Hepatic stellate cell (primary cell): ENCODE measurements around the gene PRRX1.

Source experiments
- DNase-seq: peaks from one replicate; pipeline ENCODE4 v3.0.0; 2011; ENCODE audit warnings: low spot score

Gene PRRX1

GRCh38 chr1:170723518-170723917 lies 59.6 kb downstream of the PRRX1 start:
- no peak for DNase-seq

- no peak for DNase-seq
Measured at GRCh38 chr1:170725326-170725725, 61.4 kb downstream of the PRRX1 start.

GRCh38 chr1:170727963-170728362 lies 64.0 kb downstream of the PRRX1 start:
- no peak for DNase-seq

- no peak for DNase-seq
Measured at GRCh38 chr1:170729225-170730002, 65.5 kb downstream of the PRRX1 start.

DNA sequence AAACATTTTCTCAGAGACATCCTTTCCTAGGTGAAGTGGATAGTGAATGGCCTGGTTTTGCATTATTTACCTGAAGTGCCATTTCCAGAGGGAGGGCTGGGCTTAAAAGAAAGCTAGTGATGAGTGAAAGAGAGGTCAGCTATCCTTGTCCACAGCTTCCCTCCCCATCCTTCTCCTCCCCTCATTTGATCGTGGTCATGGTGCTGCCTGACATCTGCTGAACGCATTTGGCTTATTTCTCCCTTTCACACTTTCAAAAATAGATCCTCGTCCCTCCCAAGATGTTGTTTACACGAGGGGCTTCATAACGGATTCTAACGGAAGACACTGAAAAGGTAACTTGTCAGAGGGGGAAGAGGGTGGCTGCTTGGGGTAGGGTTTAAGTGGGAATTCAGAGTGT lies 66.1 kb downstream of the PRRX1 start:
- DNase-seq = no peak

DNA sequence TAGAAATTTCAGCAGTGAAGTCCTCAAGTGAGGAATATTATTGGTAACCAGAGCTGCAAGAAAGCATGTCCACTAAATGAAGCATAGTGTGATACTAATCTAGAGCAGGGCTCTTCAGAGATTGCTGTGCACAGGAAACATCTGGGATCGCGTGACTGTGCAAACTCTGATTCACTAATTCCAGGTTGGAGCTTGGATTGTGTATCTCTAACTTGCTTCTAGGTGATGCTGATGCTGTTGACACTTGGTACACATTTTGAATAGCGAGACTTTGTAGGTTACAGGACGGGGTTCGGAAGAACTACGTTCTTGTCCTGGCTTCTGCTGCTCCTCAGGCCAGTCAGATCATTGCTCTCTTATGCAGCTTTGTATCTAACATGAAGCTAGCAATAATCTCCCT lies 66.5 kb downstream of the PRRX1 start:
- no peak for DNase-seq

- no peak for DNase-seq
Measured at GRCh38 chr1:170731566-170732251, 67.8 kb downstream of the PRRX1 start.

DNA sequence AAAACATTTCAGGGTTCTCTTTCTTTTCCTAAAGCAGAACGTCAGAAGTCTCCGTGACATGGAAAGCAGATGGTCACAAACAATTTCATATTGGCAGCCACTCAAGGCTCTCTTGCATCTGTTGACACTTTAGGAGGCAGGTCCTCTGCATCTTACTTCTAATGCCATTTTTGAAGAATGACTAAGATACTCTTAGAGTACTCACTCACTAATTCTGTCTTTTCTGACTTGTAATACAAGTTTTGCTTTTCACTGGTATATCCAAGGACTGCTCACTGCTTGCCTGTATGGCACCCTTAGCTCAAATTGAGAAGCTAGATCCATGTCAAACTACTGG lies 68.3 kb downstream of the PRRX1 start:
- peak; percentile 14 for DNase-seq

- DNase-seq = peak; percentile 24
Measured at GRCh38 chr1:170734412-170735175, 70.7 kb downstream of the PRRX1 start.

GRCh38 chr1:170735366-170736263 lies 71.7 kb downstream of the PRRX1 start:
- DNase-seq = no peak

DNA sequence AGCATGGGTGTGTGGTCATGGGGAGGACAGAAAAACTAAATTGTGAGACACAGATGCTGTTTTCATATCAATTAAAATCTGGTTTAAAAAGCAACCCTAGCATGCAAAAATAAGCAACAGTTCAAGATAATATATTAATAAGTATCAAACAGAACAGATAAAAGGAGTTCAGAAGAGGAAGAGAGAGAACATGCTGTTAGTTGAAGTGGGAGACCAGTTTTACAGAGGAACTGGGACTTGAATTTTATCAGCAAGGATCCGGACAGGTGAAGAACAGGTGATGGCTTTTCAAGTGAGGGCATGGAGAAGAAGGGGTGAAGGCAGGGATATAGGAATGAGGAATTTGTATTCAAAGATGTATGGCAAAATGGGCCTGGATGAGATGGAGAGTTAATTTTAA lies 75.9 kb downstream of the PRRX1 start:
- no peak for DNase-seq

GRCh38 chr1:170741678-170742077 lies 77.7 kb downstream of the PRRX1 start:
- DNase-seq = no peak

DNA sequence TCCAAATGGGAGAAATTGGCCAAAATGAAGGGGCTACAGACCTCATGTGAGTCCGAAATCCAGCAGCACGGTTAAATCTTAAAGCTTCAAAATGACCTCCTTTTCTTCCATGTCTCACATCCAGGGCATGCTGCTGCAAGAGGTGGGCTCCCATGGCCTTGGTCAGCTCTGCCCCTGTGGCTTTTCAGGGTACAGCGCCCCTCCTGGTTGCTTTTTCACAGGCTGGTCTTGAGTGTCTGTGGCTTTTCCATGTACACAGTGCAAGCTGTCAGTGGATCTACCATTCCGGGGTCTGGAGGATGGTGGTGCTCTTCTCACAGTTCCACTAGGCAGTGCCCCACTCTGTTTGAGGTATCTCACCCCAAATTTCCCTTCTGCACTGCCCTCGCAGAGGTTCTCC lies 78.7 kb downstream of the PRRX1 start:
- DNase-seq = no peak

DNA sequence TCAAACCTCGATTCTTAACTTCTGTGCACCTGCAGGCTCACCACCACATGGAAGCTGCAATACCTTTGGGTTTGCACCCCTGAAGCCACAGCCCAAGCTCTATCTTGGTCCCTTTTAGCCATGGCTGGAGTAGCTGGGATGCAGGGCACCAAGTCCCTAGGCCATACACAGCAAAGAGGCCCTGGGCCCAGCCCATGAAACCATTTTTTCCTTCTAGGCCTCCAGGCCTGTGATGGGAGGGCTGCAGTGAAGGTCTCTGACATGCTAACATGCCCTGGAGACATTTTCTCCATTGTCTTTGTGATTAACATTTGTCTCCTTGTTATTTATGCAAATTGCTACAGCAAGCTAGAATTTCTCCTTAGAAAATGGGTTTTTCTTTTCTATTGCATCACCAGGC lies 79.2 kb downstream of the PRRX1 start:
- no peak for DNase-seq

DNA sequence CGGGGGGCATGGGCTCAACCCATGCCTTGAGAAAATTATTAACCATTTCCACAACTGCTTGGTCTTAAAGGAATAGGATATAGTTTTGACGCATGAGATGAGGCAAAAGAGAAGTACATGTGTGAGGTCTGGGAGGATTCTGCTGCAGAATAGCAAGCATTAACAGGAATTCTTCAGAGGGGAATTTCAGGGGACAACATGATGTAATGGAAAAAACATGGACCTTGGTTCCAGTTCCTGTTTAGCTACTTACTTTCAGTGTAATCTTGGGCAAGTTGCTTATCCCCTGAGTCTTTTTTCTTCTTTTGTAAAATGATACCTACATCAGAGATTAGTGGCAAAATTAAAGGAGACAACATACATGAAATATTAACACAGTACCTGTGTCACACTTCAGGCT lies 85.6 kb downstream of the PRRX1 start:
- DNase-seq = no peak

- DNase-seq = no peak
Measured at GRCh38 chr1:170749959-170750358, 86.0 kb downstream of the PRRX1 start.

GRCh38 chr1:170755795-170756194 lies 91.9 kb downstream of the PRRX1 start:
- no peak for DNase-seq

DNA sequence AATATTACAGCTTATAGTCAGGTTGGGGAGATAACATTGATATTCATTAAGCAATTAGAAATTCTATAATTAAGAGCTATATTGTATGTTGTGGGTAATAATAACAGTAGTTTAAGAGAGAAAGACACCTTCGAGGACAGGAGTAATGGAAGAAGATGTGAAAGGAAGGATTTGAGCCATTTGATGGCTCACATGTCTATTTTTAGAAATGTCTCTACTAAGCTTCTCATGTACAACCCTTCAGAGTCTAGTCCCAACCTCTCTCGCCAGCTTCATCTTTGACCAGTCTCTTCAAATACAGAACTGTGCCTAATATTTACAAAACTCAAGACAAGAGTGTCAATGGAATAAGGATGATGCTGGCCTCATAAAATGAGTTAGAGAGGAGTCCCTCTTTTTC lies 95.1 kb downstream of the PRRX1 start:
- no peak for DNase-seq

- no peak for DNase-seq
Measured at GRCh38 chr1:170765279-170765678, 101.3 kb downstream of the PRRX1 start.

GRCh38 chr1:170765712-170766330 lies 101.9 kb downstream of the PRRX1 start:
- peak; percentile 8 for DNase-seq

GRCh38 chr1:170768929-170769328 lies 105.0 kb downstream of the PRRX1 start:
- DNase-seq = no peak

- DNase-seq = no peak
Measured at GRCh38 chr1:170769691-170770090, 105.8 kb downstream of the PRRX1 start.
